Measurements from ENCODE around the gene PLA2G3.
"Not testable (repeated sequence)": the region's sequence is repeated elsewhere in the genome, so short reads cannot be mapped to it uniquely, and the experiment has no call there.

PLA2G3 gene

DNA sequence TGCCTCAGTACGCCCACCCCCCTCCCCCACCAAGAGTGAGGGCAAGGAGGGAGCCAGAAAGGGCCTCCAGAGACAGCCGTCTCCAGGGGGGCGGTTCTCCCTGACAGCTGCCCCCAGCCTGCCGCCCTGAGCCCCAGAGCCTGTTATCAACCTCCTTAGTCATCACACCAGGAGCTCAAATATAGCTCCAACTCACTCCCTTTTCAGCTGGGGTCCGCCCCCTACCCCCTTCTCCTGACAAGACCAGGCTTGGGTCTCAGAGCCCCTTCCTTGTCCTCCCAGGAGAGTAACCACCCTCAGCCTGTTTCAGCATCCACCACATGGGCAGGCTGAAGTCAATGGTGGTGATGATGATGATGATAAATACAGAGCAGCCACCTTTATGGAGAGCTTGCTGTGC is 20.1 kb downstream of the PLA2G3 start:
- TF ChIP-seq, protein P1, sequence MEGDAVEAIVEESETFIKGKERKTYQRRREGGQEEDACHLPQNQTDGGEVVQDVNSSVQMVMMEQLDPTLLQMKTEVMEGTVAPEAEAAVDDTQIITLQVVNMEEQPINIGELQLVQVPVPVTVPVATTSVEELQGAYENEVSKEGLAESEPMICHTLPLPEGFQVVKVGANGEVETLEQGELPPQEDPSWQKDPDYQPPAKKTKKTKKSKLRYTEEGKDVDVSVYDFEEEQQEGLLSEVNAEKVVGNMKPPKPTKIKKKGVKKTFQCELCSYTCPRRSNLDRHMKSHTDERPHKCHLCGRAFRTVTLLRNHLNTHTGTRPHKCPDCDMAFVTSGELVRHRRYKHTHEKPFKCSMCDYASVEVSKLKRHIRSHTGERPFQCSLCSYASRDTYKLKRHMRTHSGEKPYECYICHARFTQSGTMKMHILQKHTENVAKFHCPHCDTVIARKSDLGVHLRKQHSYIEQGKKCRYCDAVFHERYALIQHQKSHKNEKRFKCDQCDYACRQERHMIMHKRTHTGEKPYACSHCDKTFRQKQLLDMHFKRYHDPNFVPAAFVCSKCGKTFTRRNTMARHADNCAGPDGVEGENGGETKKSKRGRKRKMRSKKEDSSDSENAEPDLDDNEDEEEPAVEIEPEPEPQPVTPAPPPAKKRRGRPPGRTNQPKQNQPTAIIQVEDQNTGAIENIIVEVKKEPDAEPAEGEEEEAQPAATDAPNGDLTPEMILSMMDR (conservative IDR thresholded peaks at IDR 0.05; ENCODE audit: low read depth, low read length), result no peak
- no peak overlapping the region for H3K4me3 ChIP-seq (ENCODE audit: low read length)
- DNase-seq (ENCODE audit: low read depth), result no peak

DNA sequence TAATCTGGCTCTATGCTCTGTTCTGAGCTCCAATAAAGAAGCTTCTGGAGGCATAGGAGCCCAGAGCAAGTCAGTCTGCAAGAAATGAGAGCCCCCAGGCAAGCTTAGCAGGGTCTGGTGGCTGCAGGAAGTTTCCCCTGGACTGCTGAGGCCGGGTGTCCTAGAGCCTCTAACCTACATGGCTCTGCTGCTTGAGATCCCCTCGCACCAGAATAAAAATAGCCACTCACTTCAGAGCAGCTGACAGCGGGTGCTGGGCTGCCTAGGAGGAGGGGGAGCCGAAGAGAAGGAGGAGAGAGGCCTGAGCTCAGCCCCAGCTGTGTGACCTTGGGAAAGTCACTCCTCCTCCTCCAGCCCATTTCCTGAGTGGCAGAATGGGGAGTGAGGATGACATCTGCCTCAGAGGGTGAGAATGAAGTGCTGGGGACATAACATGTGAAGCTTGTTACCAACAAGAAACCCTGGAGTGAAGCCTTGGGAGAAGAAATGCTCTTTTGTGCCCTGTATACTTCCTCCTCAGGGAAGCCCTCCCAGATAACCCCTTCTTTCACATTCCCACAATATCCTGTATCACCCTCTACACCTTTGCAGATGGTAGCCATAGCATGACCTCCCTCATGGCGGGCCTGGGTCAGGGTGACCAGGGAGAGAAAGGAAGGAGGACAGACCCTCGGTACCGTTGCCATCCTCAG is 21.1 kb downstream of the PLA2G3 start:
- no peak for DNase-seq (ENCODE audit: low read depth)
- no peak overlapping the region for H3K4me3 ChIP-seq (ENCODE audit: low read length)
- TF ChIP-seq, protein P1 (conservative IDR thresholded peaks at IDR 0.05; ENCODE audit: low read depth, low read length), result no peak

DNA sequence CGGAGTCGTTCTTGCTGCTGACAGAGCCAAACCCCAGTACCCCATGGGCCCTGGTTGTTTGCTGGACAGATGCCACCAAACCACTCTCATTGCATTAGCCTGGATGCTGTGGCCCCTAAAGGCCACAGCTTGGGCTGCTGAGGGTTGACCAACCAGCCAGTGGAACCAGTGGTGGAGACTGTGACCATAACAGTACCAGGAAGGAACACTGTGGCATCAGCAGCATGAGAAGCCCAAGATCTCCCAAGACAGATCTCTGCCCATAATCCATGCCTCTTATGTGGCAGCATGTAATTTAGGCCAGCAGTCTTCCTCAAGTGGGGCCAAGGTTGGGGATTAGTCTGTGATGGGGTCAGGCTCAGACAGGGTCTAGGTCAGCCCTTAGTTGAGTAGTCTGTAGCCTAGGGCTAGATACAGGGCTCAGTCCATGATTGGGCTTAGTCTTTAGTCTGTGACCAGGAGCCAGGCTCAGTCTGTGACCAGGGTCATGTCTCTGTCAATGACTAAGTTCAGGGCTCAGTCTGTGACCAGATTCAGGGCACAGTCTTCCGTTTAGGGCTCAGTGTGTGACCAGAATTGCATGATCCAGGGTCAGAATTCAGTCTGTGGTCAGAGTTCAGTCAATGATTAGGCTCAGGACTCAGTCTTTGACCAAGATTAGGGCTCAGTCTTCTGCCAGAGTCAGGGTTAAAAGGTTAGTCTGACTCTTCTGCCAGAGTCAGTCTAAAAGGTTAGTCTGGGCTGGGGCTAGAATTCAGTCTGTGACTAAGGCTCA is 22.1 kb downstream of the PLA2G3 start:
- no peak overlapping the region for H3K4me3 ChIP-seq (ENCODE audit: low read length)
- no peak for DNase-seq (ENCODE audit: low read depth)
- TF ChIP-seq, protein P1 (conservative IDR thresholded peaks at IDR 0.05; ENCODE audit: low read depth, low read length), result no peak

DNA sequence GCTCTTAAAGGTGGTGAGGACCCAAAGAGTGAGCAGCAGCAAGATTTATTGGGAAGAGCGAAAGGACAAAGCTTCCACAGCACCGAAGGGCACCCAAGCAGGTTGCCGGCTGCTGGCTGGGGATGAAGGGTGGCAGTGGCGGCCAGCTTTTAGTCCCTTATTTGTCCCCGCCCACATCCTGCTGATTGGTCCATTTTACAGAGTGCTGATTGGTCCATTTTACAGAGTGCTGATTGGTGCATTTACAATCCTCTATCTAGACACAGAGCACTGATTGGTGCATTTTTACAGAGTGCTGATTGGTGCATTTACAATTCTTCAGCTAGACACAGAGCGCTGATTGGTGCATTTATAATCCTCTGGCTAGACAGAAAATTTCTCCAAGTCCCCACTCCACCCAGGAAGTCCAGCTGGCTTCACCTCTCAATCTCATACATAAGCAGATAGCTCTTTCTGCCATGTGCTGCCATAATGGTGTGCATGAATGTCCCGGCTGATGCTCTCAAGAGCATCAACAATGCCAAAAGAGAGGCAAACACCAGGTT is 27.7 kb downstream of the PLA2G3 start:
- not testable (repeated sequence) for DNase-seq (ENCODE audit: low read depth); H3K4me3 ChIP-seq (ENCODE audit: low read length)

DNA sequence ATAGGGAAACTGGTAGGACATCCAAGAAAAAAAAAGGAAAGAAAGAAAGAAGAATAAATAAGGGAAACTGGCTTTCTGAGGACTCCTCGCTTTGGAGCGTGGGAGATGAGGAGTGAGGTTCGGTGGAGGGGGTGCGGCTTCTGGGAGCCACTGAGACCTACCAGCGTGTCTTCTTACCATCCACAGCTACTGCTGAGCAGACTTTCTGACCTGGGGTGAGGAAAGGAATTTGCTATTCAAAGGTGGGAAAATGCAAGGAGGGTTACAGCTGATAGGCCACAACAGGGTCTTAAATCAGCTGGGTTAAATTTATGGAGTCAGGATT is 32.5 kb downstream of the PLA2G3 start:
- TF ChIP-seq, protein P1 (conservative IDR thresholded peaks at IDR 0.05; ENCODE audit: low read depth, low read length), result no peak
- peak overlapping the region; percentile 71 for H3K4me3 ChIP-seq (ENCODE audit: low read length)
- DNase-seq (ENCODE audit: low read depth), result no peak

DNA sequence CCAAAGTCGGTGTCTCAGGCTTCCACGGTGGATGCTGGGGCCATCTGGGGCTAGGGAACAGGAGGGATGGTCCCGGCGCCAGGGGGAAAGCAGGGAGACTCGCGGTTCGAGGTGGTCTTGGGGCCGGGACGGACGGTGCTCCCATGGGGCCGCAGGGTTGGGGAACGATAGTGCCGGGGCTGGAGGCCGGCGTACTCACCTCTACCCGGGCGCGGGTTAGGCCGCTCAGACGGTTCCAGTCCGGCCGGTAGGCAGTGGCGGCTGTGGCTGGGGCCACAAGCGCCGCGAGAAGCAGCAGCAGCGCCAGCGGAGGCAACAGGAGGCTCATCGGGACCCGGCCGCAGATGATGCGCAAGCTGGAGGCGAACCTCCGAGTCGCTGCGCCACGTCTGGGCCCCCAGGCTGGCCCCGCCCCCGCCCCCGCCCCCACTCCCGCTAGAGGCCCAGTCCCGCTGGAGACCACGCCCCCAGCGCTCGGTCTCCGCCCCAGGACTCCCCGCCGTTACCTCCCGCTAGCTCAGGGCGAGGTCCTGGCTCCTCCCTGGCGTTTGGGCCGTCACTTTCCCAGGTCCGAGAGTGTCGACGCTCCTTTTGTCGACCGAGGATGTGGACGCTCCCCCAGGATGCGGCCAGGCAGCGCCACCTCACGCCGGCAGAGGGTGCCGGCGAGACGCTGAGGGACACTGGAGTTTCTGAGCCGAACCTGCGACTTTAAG is 33.0 kb downstream of the PLA2G3 start, which contains the start of gene SELENOM:
SELENOM (minus strand) TSS at position 391 of the 716 bp plus-strand sequence; CDS start at position 328, 63 bp downstream.
- DNase-seq (ENCODE audit: low read depth), result peak; percentile 87
- H3K4me3 ChIP-seq (ENCODE audit: low read length), result peak within 1 kb of the TSS; percentile 71
- TF ChIP-seq, protein P1 (conservative IDR thresholded peaks at IDR 0.05; ENCODE audit: low read depth, low read length), result peak; percentile 96

DNA sequence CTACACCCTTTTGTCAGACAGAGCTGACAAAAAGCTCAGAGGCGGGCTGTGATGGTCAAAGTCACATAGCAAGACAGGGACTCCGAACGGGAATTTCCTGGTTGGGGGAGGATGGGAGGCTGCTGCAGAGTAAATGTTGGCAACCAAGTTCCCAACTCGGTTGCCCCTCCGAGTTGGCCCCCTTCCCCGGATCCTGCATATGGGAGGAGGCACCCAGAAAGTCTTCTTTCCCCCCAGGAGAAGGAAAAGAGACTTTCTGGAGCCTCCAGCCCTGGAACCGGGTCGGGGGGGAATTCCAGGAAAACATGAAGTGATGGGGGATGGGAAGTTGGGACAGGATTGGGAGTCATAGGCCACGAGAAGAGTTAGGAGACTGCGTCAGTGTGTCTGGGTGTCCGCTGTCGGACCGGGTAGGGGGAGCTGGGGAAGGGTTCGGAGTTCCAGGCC is 33.6 kb downstream of the PLA2G3 start:
- peak overlapping the region; percentile 71 for H3K4me3 ChIP-seq (ENCODE audit: low read length)
- DNase-seq (ENCODE audit: low read depth), result no peak
- TF ChIP-seq, protein P1 (conservative IDR thresholded peaks at IDR 0.05; ENCODE audit: low read depth, low read length), result no peak
